DMS79 treated with DMSO at 0.1 percent for 48 hours (cell line): ENCODE data around the gene ADCK2.
"Not testable (repeated sequence)": the region's sequence is repeated elsewhere in the genome, so short reads cannot be mapped to it uniquely, and the experiment has no call there.

Experiments used
- DNase-seq: peaks from one replicate; lab custom pipeline; 2025; lab: John Stamatoyannopoulos, UW

Gene ADCK2

GRCh38 chr7:140646931-140647647 is 25.7 kb upstream of the ADCK2 start:
- DNase-seq = peak; percentile 24

GRCh38 chr7:140649556-140650205 is 23.1 kb upstream of the ADCK2 start:
- no peak for DNase-seq

GRCh38 chr7:140650367-140650766 is 22.4 kb upstream of the ADCK2 start:
- DNase-seq = no peak

GRCh38 chr7:140653319-140654108 is 19.2 kb upstream of the ADCK2 start:
- DNase-seq = peak; percentile 80

- no peak for DNase-seq
These were observed 18.7 kb upstream of the ADCK2 start for GRCh38 chr7:140654109-140654387.

- DNase-seq = no peak
These were observed 18.1 kb upstream of the ADCK2 start for GRCh38 chr7:140654661-140655060.

- no peak for DNase-seq
These were observed 17.0 kb upstream of the ADCK2 start for GRCh38 chr7:140655511-140656408.

- DNase-seq = peak; percentile 70
These were observed 15.9 kb upstream of the ADCK2 start for GRCh38 chr7:140656548-140657515.

GRCh38 chr7:140657891-140658290 is 14.9 kb upstream of the ADCK2 start:
- no peak for DNase-seq

GRCh38 chr7:140659856-140660255 is 12.9 kb upstream of the ADCK2 start:
- no peak for DNase-seq

GRCh38 chr7:140661124-140661523 is 11.6 kb upstream of the ADCK2 start:
- DNase-seq = peak; percentile 17

GRCh38 chr7:140662938-140663337 is 9.8 kb upstream of the ADCK2 start:
- not testable (repeated sequence) for DNase-seq

GRCh38 chr7:140667476-140667875 is 5.3 kb upstream of the ADCK2 start:
- no peak for DNase-seq

- no peak for DNase-seq
These were observed 4.1 kb upstream of the ADCK2 start for GRCh38 chr7:140668641-140669040.

GRCh38 chr7:140669352-140669751 is 3.4 kb upstream of the ADCK2 start:
- no peak for DNase-seq

- not testable (repeated sequence) for DNase-seq
These were observed 2.9 kb upstream of the ADCK2 start for GRCh38 chr7:140669862-140670261.

- no peak for DNase-seq
These were observed 2.3 kb upstream of the ADCK2 start for GRCh38 chr7:140670343-140670935.

- DNase-seq = no peak
These were observed 779 bp upstream of the ADCK2 start for GRCh38 chr7:140671966-140672365.

GRCh38 chr7:140673063-140673773 is 473 bp downstream of the ADCK2 start:
- peak; percentile 55 for DNase-seq

- peak; percentile 50 for DNase-seq
These were observed 1.0 kb downstream of the ADCK2 start for GRCh38 chr7:140673774-140674155.
